Liver (tissue), 9 donors: ENCODE data around the gene GPBP1L1. TPM values are rescaled to one million over a fixed set of nuclear protein-coding genes. Genes with fewer than 3 reads are reported as not detected.

Source experiments
- DNase-seq: peaks from one replicate; pipeline ENCODE4 v3.0.0-alpha.2; 2017; ENCODE audit warnings: low spot score
- H3K27ac ChIP-seq, 2 donors: one replicate each; pipeline ENCODE4 v1.7.0; 2013; ENCODE audit warnings: inconsistent platforms in 2 of 2, low read length in 2 of 2, control low read depth in 1 of 2, low read depth in 1 of 2, mild to moderate bottlenecking in 1 of 2
- H3K27me3 ChIP-seq, 4 donors: one replicate each; pipeline versions ENCODE4 v1.6.1 to v1.7.0; 2013; ENCODE audit warnings: low read length in 3 of 4, inconsistent platforms in 1 of 4, mild to moderate bottlenecking in 1 of 4, moderate library complexity in 1 of 4; ENCODE audit not compliant: control insufficient read depth in 4 of 4, insufficient read depth in 4 of 4
- H3K36me3 ChIP-seq, 4 donors: one replicate each; pipeline versions ENCODE4 v1.6.1 to v1.7.0; 2013; ENCODE audit warnings: low read length in 3 of 4, mild to moderate bottlenecking in 3 of 4, low read depth in 1 of 4, moderate library complexity in 1 of 4; ENCODE audit not compliant: control insufficient read depth in 4 of 4, insufficient read depth in 3 of 4
- H3K4me1 ChIP-seq, 4 donors: one replicate each; pipeline versions ENCODE4 v1.6.1 to v1.7.0; 2013; ENCODE audit warnings: low read length in 3 of 4, mild to moderate bottlenecking in 3 of 4, moderate library complexity in 1 of 4; ENCODE audit not compliant: control insufficient read depth in 4 of 4, insufficient read depth in 4 of 4
- H3K4me3 ChIP-seq, 3 donors: one replicate each; pipeline versions ENCODE4 v1.6.1 to v1.7.0; 2013; ENCODE audit warnings: low read length in 3 of 3, control low read depth in 1 of 3, low read depth in 1 of 3, mild to moderate bottlenecking in 1 of 3
- H3K9ac ChIP-seq, 2 donors: one replicate each; pipeline ENCODE4 v1.7.0; 2013; ENCODE audit warnings: low read length in 2 of 2, mild to moderate bottlenecking in 2 of 2, moderate library complexity in 2 of 2, control low read depth in 1 of 2, low read depth in 1 of 2
- H3K9me3 ChIP-seq, 4 donors: one replicate each; pipeline versions ENCODE4 v1.6.1 to v1.7.0; 2013; ENCODE audit warnings: low read length in 3 of 4; ENCODE audit not compliant: control insufficient read depth in 4 of 4
- EGR1 ChIP-seq, 2 donors: IDR thresholded peaks; 2 replicates each; pipeline ENCODE4 v1.6.1; 2016 to 2018; ENCODE audit warnings: antibody characterized with exemption in 2 of 2, low read depth in 2 of 2
- FOXA1 ChIP-seq: IDR thresholded peaks from 2 replicates; pipeline ENCODE4 v1.6.1; 2016; ENCODE audit warnings: antibody characterized with exemption
- FOXA2 ChIP-seq: IDR thresholded peaks from 2 replicates; pipeline ENCODE4 v1.6.1; 2016; ENCODE audit warnings: antibody characterized with exemption
- GABPA ChIP-seq, 2 donors: IDR thresholded peaks in 1 of 2; conservative IDR thresholded peaks in 1 of 2; 2 replicates each; pipeline ENCODE4 v1.6.1; 2016; ENCODE audit warnings: antibody characterized with exemption in 2 of 2, mild to moderate bottlenecking in 1 of 2, moderate library complexity in 1 of 2
- HNF4A ChIP-seq, 2 donors: conservative IDR thresholded peaks; 2 replicates each; pipeline ENCODE4 v1.6.1; 2016; ENCODE audit warnings: antibody characterized with exemption in 2 of 2, mild to moderate bottlenecking in 2 of 2
- HNF4G ChIP-seq: IDR thresholded peaks from 2 replicates; pipeline ENCODE4 v1.6.1; 2016; ENCODE audit warnings: antibody characterized with exemption
- JUND ChIP-seq, 2 donors: IDR thresholded peaks; 2 replicates each; pipeline ENCODE4 v1.6.1; 2016; ENCODE audit warnings: antibody characterized with exemption in 2 of 2
- NR2F2 ChIP-seq: IDR thresholded peaks from 2 replicates; pipeline ENCODE4 v1.6.1; 2016; ENCODE audit warnings: antibody characterized with exemption
- RAD21 ChIP-seq, 2 donors: IDR thresholded peaks; 2 replicates each; pipeline ENCODE4 v1.6.1; 2016; ENCODE audit warnings: antibody characterized with exemption in 2 of 2, mild to moderate bottlenecking in 2 of 2
- RXRA ChIP-seq, 2 donors: IDR thresholded peaks; 2 replicates each; pipeline ENCODE4 v1.6.1; 2017 to 2018; ENCODE audit warnings: antibody characterized with exemption in 2 of 2, mild to moderate bottlenecking in 1 of 2
- SP1 ChIP-seq: IDR thresholded peaks from 2 replicates; pipeline ENCODE4 v1.6.1; 2018; ENCODE audit warnings: antibody characterized with exemption, mild to moderate bottlenecking
- TAF1 ChIP-seq: conservative IDR thresholded peaks from 2 replicates; pipeline ENCODE4 v1.6.1; 2016; ENCODE audit warnings: antibody characterized with exemption, mild to moderate bottlenecking
- YY1 ChIP-seq: IDR thresholded peaks from 2 replicates; pipeline ENCODE4 v1.6.1; 2016; ENCODE audit warnings: antibody characterized with exemption, mild to moderate bottlenecking
- polyA plus RNA-seq, 2 donors: library from polyadenylated mRNA; stranded (reverse) in 1 of 2; unstranded in 1 of 2; fragments of 200-250 nt in 1 of 2; fragments of >200 nt in 1 of 2; fragmentation: Nextera tagmentation in 1 of 2; extraction: Ambion mirVana in 1 of 2; gene quantifications; one replicate each; pipeline versions ENCODE4 v1.2.1 to v1.2.3, GENCODE V29; 2013 to 2015
- total RNA-seq, 2 donors: library from RNA; depleted of rRNA; stranded (reverse); fragments of >200 nt; gene quantifications; one replicate each; pipeline ENCODE4 v1.2.3, GENCODE V29; 2014
- TF ChIP-seq, protein P1 (sequence below): IDR thresholded peaks from 2 replicates; pipeline ENCODE4 v1.6.1; 2016; ENCODE audit warnings: antibody characterized with exemption
- TF ChIP-seq, protein P2 (sequence below): fragments of 150-350 bp; IDR thresholded peaks from 2 replicates; pipeline ENCODE4 v1.5.1; 2017; ENCODE audit warnings: improper control_type of control experiment, low read depth, low read length; ENCODE audit not compliant: missing input control
- TF ChIP-seq, protein P3 (sequence below): IDR thresholded peaks from 2 replicates; pipeline ENCODE4 v1.6.1; 2016; ENCODE audit warnings: antibody characterized with exemption, mild to moderate bottlenecking
- TF ChIP-seq, protein P4 (sequence below): IDR thresholded peaks from 2 replicates; pipeline ENCODE4 v1.6.1; 2016; ENCODE audit warnings: antibody characterized with exemption
- TF ChIP-seq, protein P5 (sequence below): IDR thresholded peaks from 2 replicates; pipeline ENCODE4 v1.6.1; 2016; ENCODE audit warnings: antibody characterized with exemption
- donor health status: healthy.
- donor health status: healthy.
- donor health status: healthy.
- donor health status: healthy.
- donor health status: healthy.

GPBP1L1 gene
- total and polyA plus RNA-seq, 4 donors = 24.8 to 86.7 (median 53.5) TPM

DNA sequence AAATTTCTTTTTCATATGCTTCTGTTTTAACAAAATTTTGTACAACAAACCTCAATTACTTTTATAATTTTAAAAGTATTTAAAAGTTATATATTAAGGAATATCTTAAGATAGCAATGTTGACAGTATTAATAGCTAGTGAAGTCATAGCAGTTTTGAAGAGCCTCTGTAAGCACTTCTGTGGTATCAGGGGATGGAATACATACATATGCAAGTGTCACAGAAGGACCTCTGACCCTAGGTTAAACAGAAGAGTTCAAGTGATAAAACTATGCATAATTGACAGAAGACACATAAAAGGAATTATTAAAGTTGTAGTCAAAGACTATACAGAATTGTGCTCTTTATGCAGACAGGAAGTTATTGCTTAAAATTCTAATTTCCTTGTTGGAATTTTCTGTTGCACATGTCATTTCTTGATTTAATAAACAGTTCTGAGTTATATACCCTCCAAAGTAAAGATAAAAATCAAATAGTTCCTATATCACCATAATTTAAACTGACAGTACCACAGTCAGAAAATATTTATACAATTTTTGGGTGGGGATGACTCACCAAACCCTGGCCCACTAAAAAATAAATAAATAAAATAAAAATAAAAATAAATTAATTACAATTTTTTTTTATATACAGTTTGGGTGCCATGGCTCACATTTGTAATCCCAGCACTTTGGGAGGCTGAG lies 37.1 kb upstream of the GPBP1L1 start:
- Histone ChIP-seq H3K4me3 (no peak overlapping the region), H3K36me3 (peaks cover 0 to 3% (median 3%) of the 10 kb centered on the region in 4 donors), H3K9me3 (no peaks in the 10 kb centered on the region), H3K9ac (no peak overlapping the region), H3K27ac (no peak overlapping the region), H3K4me1 (no peaks in the 10 kb centered on the region), H3K27me3 (no peaks in the 10 kb centered on the region)
- TF ChIP-seq HNF4A (conservative IDR thresholded peaks at IDR 0.05) = no peak
- TF ChIP-seq NR2F2 = no peak
- TF ChIP-seq YY1 = no peak
- TF ChIP-seq JUND (IDR thresholded peaks at IDR 0.05) = no peak
- TF ChIP-seq, protein P1, sequence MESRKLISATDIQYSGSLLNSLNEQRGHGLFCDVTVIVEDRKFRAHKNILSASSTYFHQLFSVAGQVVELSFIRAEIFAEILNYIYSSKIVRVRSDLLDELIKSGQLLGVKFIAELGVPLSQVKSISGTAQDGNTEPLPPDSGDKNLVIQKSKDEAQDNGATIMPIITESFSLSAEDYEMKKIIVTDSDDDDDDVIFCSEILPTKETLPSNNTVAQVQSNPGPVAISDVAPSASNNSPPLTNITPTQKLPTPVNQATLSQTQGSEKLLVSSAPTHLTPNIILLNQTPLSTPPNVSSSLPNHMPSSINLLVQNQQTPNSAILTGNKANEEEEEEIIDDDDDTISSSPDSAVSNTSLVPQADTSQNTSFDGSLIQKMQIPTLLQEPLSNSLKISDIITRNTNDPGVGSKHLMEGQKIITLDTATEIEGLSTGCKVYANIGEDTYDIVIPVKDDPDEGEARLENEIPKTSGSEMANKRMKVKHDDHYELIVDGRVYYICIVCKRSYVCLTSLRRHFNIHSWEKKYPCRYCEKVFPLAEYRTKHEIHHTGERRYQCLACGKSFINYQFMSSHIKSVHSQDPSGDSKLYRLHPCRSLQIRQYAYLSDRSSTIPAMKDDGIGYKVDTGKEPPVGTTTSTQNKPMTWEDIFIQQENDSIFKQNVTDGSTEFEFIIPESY = no peak
- no peak for TF ChIP-seq HNF4G
- TF ChIP-seq FOXA2 = no peak
- TF ChIP-seq TAF1 = no peak
- TF ChIP-seq, protein P2, sequence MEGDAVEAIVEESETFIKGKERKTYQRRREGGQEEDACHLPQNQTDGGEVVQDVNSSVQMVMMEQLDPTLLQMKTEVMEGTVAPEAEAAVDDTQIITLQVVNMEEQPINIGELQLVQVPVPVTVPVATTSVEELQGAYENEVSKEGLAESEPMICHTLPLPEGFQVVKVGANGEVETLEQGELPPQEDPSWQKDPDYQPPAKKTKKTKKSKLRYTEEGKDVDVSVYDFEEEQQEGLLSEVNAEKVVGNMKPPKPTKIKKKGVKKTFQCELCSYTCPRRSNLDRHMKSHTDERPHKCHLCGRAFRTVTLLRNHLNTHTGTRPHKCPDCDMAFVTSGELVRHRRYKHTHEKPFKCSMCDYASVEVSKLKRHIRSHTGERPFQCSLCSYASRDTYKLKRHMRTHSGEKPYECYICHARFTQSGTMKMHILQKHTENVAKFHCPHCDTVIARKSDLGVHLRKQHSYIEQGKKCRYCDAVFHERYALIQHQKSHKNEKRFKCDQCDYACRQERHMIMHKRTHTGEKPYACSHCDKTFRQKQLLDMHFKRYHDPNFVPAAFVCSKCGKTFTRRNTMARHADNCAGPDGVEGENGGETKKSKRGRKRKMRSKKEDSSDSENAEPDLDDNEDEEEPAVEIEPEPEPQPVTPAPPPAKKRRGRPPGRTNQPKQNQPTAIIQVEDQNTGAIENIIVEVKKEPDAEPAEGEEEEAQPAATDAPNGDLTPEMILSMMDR = no peak
- no peak for TF ChIP-seq RAD21 (IDR thresholded peaks at IDR 0.05)
- TF ChIP-seq RXRA (IDR thresholded peaks at IDR 0.05) = no peak
- no peak for TF ChIP-seq SP1
- TF ChIP-seq, protein P3, sequence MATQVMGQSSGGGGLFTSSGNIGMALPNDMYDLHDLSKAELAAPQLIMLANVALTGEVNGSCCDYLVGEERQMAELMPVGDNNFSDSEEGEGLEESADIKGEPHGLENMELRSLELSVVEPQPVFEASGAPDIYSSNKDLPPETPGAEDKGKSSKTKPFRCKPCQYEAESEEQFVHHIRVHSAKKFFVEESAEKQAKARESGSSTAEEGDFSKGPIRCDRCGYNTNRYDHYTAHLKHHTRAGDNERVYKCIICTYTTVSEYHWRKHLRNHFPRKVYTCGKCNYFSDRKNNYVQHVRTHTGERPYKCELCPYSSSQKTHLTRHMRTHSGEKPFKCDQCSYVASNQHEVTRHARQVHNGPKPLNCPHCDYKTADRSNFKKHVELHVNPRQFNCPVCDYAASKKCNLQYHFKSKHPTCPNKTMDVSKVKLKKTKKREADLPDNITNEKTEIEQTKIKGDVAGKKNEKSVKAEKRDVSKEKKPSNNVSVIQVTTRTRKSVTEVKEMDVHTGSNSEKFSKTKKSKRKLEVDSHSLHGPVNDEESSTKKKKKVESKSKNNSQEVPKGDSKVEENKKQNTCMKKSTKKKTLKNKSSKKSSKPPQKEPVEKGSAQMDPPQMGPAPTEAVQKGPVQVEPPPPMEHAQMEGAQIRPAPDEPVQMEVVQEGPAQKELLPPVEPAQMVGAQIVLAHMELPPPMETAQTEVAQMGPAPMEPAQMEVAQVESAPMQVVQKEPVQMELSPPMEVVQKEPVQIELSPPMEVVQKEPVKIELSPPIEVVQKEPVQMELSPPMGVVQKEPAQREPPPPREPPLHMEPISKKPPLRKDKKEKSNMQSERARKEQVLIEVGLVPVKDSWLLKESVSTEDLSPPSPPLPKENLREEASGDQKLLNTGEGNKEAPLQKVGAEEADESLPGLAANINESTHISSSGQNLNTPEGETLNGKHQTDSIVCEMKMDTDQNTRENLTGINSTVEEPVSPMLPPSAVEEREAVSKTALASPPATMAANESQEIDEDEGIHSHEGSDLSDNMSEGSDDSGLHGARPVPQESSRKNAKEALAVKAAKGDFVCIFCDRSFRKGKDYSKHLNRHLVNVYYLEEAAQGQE = no peak
- TF ChIP-seq, protein P4, sequence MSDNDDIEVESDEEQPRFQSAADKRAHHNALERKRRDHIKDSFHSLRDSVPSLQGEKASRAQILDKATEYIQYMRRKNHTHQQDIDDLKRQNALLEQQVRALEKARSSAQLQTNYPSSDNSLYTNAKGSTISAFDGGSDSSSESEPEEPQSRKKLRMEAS = no peak
- TF ChIP-seq EGR1 (IDR thresholded peaks at IDR 0.05; ENCODE audit: low read depth in 2 of 2) = no peak
- no peak for TF ChIP-seq GABPA (IDR thresholded peaks at IDR 0.05 in 1 of 2, conservative IDR thresholded peaks at IDR 0.05 in 1 of 2)
- TF ChIP-seq FOXA1 = no peak
- TF ChIP-seq, protein P5, sequence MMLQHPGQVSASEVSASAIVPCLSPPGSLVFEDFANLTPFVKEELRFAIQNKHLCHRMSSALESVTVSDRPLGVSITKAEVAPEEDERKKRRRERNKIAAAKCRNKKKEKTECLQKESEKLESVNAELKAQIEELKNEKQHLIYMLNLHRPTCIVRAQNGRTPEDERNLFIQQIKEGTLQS = no peak
- no peak for DNase-seq
